Esophagus muscularis mucosa (tissue), 4 donors: Measurements from ENCODE around the gene RAB11FIP5. TPM values are rescaled to one million over a fixed set of nuclear protein-coding genes. Genes with fewer than 3 reads are reported as not detected.

Source experiments
- DNase-seq: peaks from one replicate; pipeline ENCODE4 v3.0.0-alpha.2; 2017; ENCODE audit errors: extremely low spot score
- H3K27ac ChIP-seq, 4 donors: fragments of 200-600 bp; sonication (generic); replicated peaks in 1 of 4; 1 replicate in 3 of 4; 2 replicates in 1 of 4; pipeline ENCODE4 v1.5.1; 2016 to 2019; ENCODE audit warnings: mild to moderate bottlenecking in 1 of 4
- H3K27me3 ChIP-seq, 4 donors: fragments of 200-600 bp; sonication (generic); one replicate each; pipeline versions ENCODE4 v1.5.1 to v1.6.0; 2016 to 2019
- H3K36me3 ChIP-seq, 4 donors: fragments of 200-600 bp; sonication (generic); one replicate each; pipeline ENCODE4 v1.5.1; 2016 to 2019
- H3K4me1 ChIP-seq, 4 donors: fragments of 200-600 bp; sonication (generic); one replicate each; pipeline ENCODE4 v1.5.1; 2016 to 2019
- H3K4me3 ChIP-seq, 4 donors: fragments of 200-600 bp; sonication (generic); 1 replicate in 2 of 4; 2 replicates in 2 of 4; pipeline ENCODE4 v1.5.1; 2016 to 2019; ENCODE audit warnings: mild to moderate bottlenecking in 4 of 4, moderate library complexity in 1 of 4
- H3K9me3 ChIP-seq, 4 donors: fragments of 200-600 bp; sonication (generic); 1 replicate in 3 of 4; 2 replicates in 1 of 4; pipeline ENCODE4 v1.5.1; 2016 to 2019
- EP300 ChIP-seq: sonication (generic); formaldehyde crosslinking; IDR thresholded peaks from one replicate; pipeline ENCODE4 v1.6.1; 2017; ENCODE audit warnings: antibody characterized with exemption
- POLR2A ChIP-seq: fragments of 450-650 bp; IDR thresholded peaks from one replicate; pipeline ENCODE4 v1.6.1; 2017; ENCODE audit warnings: antibody characterized with exemption, moderate library complexity, mild to moderate bottlenecking, low read depth
- POLR2AphosphoS5 ChIP-seq, 2 donors: sonication (generic); formaldehyde crosslinking; IDR thresholded peaks; one replicate each; pipeline ENCODE4 v1.6.1; 2017; ENCODE audit warnings: antibody characterized with exemption in 2 of 2
- WGBS: methylation state at CpG from one replicate; pipeline ENCODE4 v1.1.5; 2018; 5-methylcytosine and 5-hydroxymethylcytosine counted together
- intact Hi-C: fragments of 100-400 bp; cut with DNase I; formaldehyde crosslinking; loops from one replicate; pipeline ENCODE4 v1.15.1; 2023
- total RNA-seq, 4 donors: library from RNA; depleted of rRNA; stranded (reverse); fragments of >200 nt; gene quantifications; one replicate each; pipeline versions ENCODE4 v1.1.0 to v1.2.1, GENCODE V29; 2016
- TF ChIP-seq, protein P1 (sequence below), 3 experiments: fragments of 200-600 bp in 2 of 3; fragments of 450-650 bp in 1 of 3; sonication (generic) in 2 of 3; IDR thresholded peaks; one replicate each; pipeline ENCODE4 v1.5.1; 2017 to 2019; ENCODE audit warnings: antibody characterized with exemption in 3 of 3, mild to moderate bottlenecking in 2 of 3, moderate library complexity in 1 of 3

Gene RAB11FIP5
- total RNA-seq, 4 donors from 2014 or later: 17.0 to 46.4 (median 38.4) TPM

DNA sequence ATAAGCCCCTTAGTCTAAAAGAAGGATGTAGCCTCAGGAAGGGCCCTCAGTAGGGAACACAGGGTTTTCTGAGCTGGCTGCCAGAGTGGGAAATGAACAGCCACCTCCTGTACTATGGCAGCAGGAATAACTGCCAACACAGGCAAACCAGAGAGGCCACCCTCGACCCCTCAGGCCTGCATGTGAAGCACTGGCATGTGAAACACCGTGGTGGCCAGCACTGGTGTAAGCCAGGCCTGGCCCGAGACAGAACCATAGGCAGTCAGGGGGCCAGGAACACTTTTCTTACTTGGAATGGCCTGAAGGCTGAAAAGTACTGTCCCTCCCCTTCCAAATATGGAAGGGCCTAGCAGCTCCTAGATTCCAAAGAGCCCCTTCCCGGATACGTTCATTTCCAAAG lies 69.5 kb downstream of the RAB11FIP5 start:
- Histone ChIP-seq H3K36me3 (peaks cover 0 to 27% (median 18%) of the 10 kb centered on the region in 4 donors), H3K4me3 (no peak overlapping the region), H3K9me3 (no peaks in the 10 kb centered on the region), H3K27ac (no peak overlapping the region), H3K27me3 (no peaks in the 10 kb centered on the region), H3K4me1 (no peaks in the 10 kb centered on the region)
- intact Hi-C loops: no loop called here
- DNase-seq: no peak
- no peak for TF ChIP-seq POLR2AphosphoS5 (IDR thresholded peaks at IDR 0.05)
- no peak for TF ChIP-seq EP300
- TF ChIP-seq, protein P1, sequence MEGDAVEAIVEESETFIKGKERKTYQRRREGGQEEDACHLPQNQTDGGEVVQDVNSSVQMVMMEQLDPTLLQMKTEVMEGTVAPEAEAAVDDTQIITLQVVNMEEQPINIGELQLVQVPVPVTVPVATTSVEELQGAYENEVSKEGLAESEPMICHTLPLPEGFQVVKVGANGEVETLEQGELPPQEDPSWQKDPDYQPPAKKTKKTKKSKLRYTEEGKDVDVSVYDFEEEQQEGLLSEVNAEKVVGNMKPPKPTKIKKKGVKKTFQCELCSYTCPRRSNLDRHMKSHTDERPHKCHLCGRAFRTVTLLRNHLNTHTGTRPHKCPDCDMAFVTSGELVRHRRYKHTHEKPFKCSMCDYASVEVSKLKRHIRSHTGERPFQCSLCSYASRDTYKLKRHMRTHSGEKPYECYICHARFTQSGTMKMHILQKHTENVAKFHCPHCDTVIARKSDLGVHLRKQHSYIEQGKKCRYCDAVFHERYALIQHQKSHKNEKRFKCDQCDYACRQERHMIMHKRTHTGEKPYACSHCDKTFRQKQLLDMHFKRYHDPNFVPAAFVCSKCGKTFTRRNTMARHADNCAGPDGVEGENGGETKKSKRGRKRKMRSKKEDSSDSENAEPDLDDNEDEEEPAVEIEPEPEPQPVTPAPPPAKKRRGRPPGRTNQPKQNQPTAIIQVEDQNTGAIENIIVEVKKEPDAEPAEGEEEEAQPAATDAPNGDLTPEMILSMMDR (IDR thresholded peaks at IDR 0.05): no peak
- TF ChIP-seq POLR2A: no peak
- WGBS: 85% methylated on average over 5 of the region's 5 CpGs

- intact Hi-C loops: no loop called here
- H3K4me1 ChIP-seq: no peaks in the 10 kb centered on the region
- no peaks in the 10 kb centered on the region for H3K27me3 ChIP-seq
- DNase-seq: no peak
- no peak for TF ChIP-seq EP300
- TF ChIP-seq, protein P1 (IDR thresholded peaks at IDR 0.05): no peak
- TF ChIP-seq POLR2AphosphoS5 (IDR thresholded peaks at IDR 0.05): no peak
- TF ChIP-seq POLR2A: no peak
- H3K27ac ChIP-seq: no peak overlapping the region
- WGBS: 90% methylated on average over 6 of the region's 6 CpGs
- no peak overlapping the region for H3K4me3 ChIP-seq
- H3K9me3 ChIP-seq: no peaks in the 10 kb centered on the region
- H3K36me3 ChIP-seq: peaks cover 0 to 51% (median 15%) of the 10 kb centered on the region in 4 donors
Observed at GRCh38 chr2:73037947-73038585, 74.7 kb downstream of the RAB11FIP5 start.

GRCh38 chr2:73036766-73037165 lies 76.0 kb downstream of the RAB11FIP5 start:
- H3K36me3 ChIP-seq: peaks cover 0 to 56% (median 15%) of the 10 kb centered on the region in 4 donors
- no peak for TF ChIP-seq POLR2AphosphoS5 (IDR thresholded peaks at IDR 0.05)
- TF ChIP-seq, protein P1 (IDR thresholded peaks at IDR 0.05): no peak
- no peak for TF ChIP-seq EP300
- no peak for TF ChIP-seq POLR2A
- H3K9me3 ChIP-seq: no peaks in the 10 kb centered on the region
- 92% methylated on average over 9 of the region's 11 CpGs for WGBS
- DNase-seq: no peak
- H3K4me3 ChIP-seq: no peak overlapping the region
- no peak overlapping the region for H3K27ac ChIP-seq
- no peaks in the 10 kb centered on the region for H3K4me1 ChIP-seq
- intact Hi-C loops: no loop called here
- H3K27me3 ChIP-seq: no peaks in the 10 kb centered on the region

- Histone ChIP-seq H3K9me3 (no peaks in the 10 kb centered on the region), H3K27me3 (no peaks in the 10 kb centered on the region), H3K4me3 (no peak overlapping the region), H3K36me3 (peaks cover 0 to 53% (median 13%) of the 10 kb centered on the region in 4 donors), H3K4me1 (no peaks in the 10 kb centered on the region), H3K27ac (no peak overlapping the region)
- no peak for TF ChIP-seq EP300
- TF ChIP-seq POLR2A: no peak
- TF ChIP-seq POLR2AphosphoS5 (IDR thresholded peaks at IDR 0.05): no peak
- TF ChIP-seq, protein P1 (IDR thresholded peaks at IDR 0.05): no peak
- intact Hi-C loops: no loop called here
- DNase-seq: no peak
- WGBS: 78% methylated on average over 3 of the region's 6 CpGs
Observed at GRCh38 chr2:73035899-73036711, 76.6 kb downstream of the RAB11FIP5 start.
